Osteocyte (in vitro differentiated cells): ENCODE data around the gene CACNA1A. TPM values are rescaled to one million over a fixed set of nuclear protein-coding genes. Genes with fewer than 3 reads are reported as not detected.
"Not testable (repeated sequence)": the region's sequence is repeated elsewhere in the genome, so short reads cannot be mapped to it uniquely, and the experiment has no call there.

Experiments
- DNase-seq: peaks from one replicate; pipeline ENCODE4 v3.0.0; 2021; ENCODE audit warnings: mixed read lengths; ENCODE audit not compliant: unreplicated experiment; ENCODE audit errors: extremely low spot score
- H3K27ac Mint-ChIP-seq: one replicate; pipeline ENCODE4 v1.8.0; 2021; ENCODE audit warnings: mild to moderate bottlenecking, mixed read lengths; ENCODE audit not compliant: unreplicated experiment
- H3K27me3 Mint-ChIP-seq: one replicate; pipeline ENCODE4 v1.8.0; 2021; ENCODE audit warnings: mixed read lengths; ENCODE audit not compliant: unreplicated experiment
- H3K36me3 Mint-ChIP-seq: one replicate; pipeline ENCODE4 v1.8.0; 2021; ENCODE audit warnings: mixed read lengths; ENCODE audit not compliant: unreplicated experiment
- H3K4me1 Mint-ChIP-seq: one replicate; pipeline ENCODE4 v1.8.0; 2021; ENCODE audit warnings: mixed read lengths; ENCODE audit not compliant: unreplicated experiment
- H3K4me3 Mint-ChIP-seq: one replicate; pipeline ENCODE4 v1.8.0; 2021; ENCODE audit warnings: mild to moderate bottlenecking, moderate library complexity, mixed read lengths; ENCODE audit not compliant: unreplicated experiment
- H3K9me3 Mint-ChIP-seq: one replicate; pipeline ENCODE4 v1.8.0; 2021; ENCODE audit warnings: mixed read lengths; ENCODE audit not compliant: unreplicated experiment
- CTCF ChIP-seq: fragments of 200-600 bp; sonication (generic); IDR thresholded peaks from 2 replicates; pipeline ENCODE4 v1.5.0; 2021; ENCODE audit warnings: antibody characterized with exemption, mild to moderate bottlenecking, moderate library complexity
- total RNA-seq: library from RNA; stranded (reverse); gene quantifications from 2 replicates; pipeline ENCODE4 v1.2.1, GENCODE V29; 2021

Gene CACNA1A
- total RNA-seq, 1 donor from 2014 or later = 2.3 TPM

DNA sequence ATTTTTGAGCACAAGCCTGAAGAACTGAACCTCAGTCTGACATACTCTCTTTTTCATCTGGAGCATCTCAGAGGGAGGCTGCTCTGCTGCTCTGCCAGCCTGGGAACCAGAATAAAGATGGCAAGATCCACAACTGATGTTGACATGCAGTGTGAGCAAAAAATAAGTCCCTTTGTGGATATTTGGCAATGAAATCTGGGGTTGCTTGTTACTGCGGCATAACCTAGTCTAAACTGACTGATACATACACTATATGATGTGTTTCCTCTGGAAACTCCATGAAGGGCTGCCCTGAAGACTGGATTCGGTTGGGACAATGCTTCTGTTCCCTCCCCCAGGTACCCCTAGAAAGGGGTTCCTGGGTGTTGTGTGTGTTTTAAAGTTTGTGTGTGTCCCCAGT is 249.4 kb downstream of the CACNA1A start:
- no peak overlapping the region for H3K4me3 Mint-ChIP-seq
- no peak for DNase-seq
- peaks cover 26% of the 10 kb centered on the region for H3K27me3 Mint-ChIP-seq
- no peak overlapping the region for H3K27ac Mint-ChIP-seq
- no peaks in the 10 kb centered on the region for H3K9me3 Mint-ChIP-seq
- H3K36me3 Mint-ChIP-seq = peaks cover 2% of the 10 kb centered on the region
- H3K4me1 Mint-ChIP-seq = peaks cover 14% of the 10 kb centered on the region
- no peak for TF ChIP-seq CTCF

- H3K4me3 Mint-ChIP-seq, H3K9me3 Mint-ChIP-seq, H3K36me3 Mint-ChIP-seq, DNase-seq, H3K27ac Mint-ChIP-seq: not testable (repeated sequence)
- Mint-ChIP-seq H3K27me3 (peaks cover 26% of the 10 kb centered on the region), H3K4me1 (peaks cover 13% of the 10 kb centered on the region)
Measured at GRCh38 chr19:13256398-13256797, 249.9 kb downstream of the CACNA1A start.

GRCh38 chr19:13255719-13256059 is 250.6 kb downstream of the CACNA1A start:
- no peak overlapping the region for H3K4me3 Mint-ChIP-seq
- peaks cover 2% of the 10 kb centered on the region for H3K36me3 Mint-ChIP-seq
- H3K9me3 Mint-ChIP-seq = no peaks in the 10 kb centered on the region
- H3K27me3 Mint-ChIP-seq = peaks cover 26% of the 10 kb centered on the region
- no peak for DNase-seq
- no peak for TF ChIP-seq CTCF
- peaks cover 6% of the 10 kb centered on the region for H3K4me1 Mint-ChIP-seq
- H3K27ac Mint-ChIP-seq = no peak overlapping the region

- no peak for TF ChIP-seq CTCF
Measured at GRCh38 chr19:13255041-13255718, 251.1 kb downstream of the CACNA1A start.

GRCh38 chr19:13252569-13253335 is 253.5 kb downstream of the CACNA1A start:
- no peak for DNase-seq
- no peak overlapping the region for H3K4me3 Mint-ChIP-seq
- H3K27ac Mint-ChIP-seq = no peak overlapping the region

More at GRCh38 chr19:13255041-13255718, 251.1 kb downstream of the CACNA1A start:
- DNase-seq = no peak
- no peaks in the 10 kb centered on the region for H3K9me3 Mint-ChIP-seq
- H3K27me3 Mint-ChIP-seq = peaks cover 26% of the 10 kb centered on the region
- H3K27ac Mint-ChIP-seq = no peak overlapping the region
- no peak overlapping the region for H3K4me3 Mint-ChIP-seq
- H3K36me3 Mint-ChIP-seq = peaks cover 2% of the 10 kb centered on the region
- peaks cover 6% of the 10 kb centered on the region for H3K4me1 Mint-ChIP-seq

More at GRCh38 chr19:13252569-13253335, 253.5 kb downstream of the CACNA1A start:
- Mint-ChIP-seq H3K36me3 (peaks cover 2% of the 10 kb centered on the region), H3K9me3 (no peaks in the 10 kb centered on the region), H3K27me3 (peaks cover 28% of the 10 kb centered on the region), H3K4me1 (peaks cover 7% of the 10 kb centered on the region)
- TF ChIP-seq CTCF = no peak
